GM12891 (cell line): ENCODE data around the gene TAAR8.

Experiments used
- PAX5 ChIP-seq: IDR thresholded peaks from 2 replicates; pipeline ENCODE4 v1.6.1; 2011; ENCODE audit warnings: low read length, moderate library complexity, mild to moderate bottlenecking; ENCODE audit not compliant: insufficient read depth, severe bottlenecking
- POLR2A ChIP-seq: IDR thresholded peaks from 2 replicates; pipeline ENCODE4 v1.6.1; 2011; ENCODE audit warnings: low read depth, low read length, control low read depth
- POLR2AphosphoS5 ChIP-seq: IDR thresholded peaks from 2 replicates; pipeline ENCODE4 v1.6.1; 2011; ENCODE audit warnings: low read depth, low read length, control low read depth
- POU2F2 ChIP-seq: IDR thresholded peaks from 2 replicates; pipeline ENCODE4 v1.6.1; 2011; ENCODE audit warnings: low read depth, mild to moderate bottlenecking, control low read depth, low read length, moderate library complexity
- SPI1 ChIP-seq: IDR thresholded peaks from 2 replicates; pipeline ENCODE4 v1.6.1; 2011; ENCODE audit warnings: low read depth, low read length, control low read depth
- TAF1 ChIP-seq: IDR thresholded peaks from 2 replicates; pipeline ENCODE4 v1.6.1; 2011; ENCODE audit warnings: low read depth, low read length, control low read depth

GRCh38 chr6:132567566-132567965 lies 15.1 kb downstream of the TAAR8 start:
- TF ChIP-seq POLR2A (no peak), POLR2AphosphoS5 (no peak), TAF1 (no peak), SPI1 (no peak), PAX5 (no peak), POU2F2 (no peak)
